LNCaP clone FGC (cell line): ENCODE measurements around the gene SP7.
"Not testable (repeated sequence)": the region's sequence is repeated elsewhere in the genome, so short reads cannot be mapped to it uniquely, and the experiment has no call there.

ENCODE experiments used
- DNase-seq: peaks from one replicate; pipeline ENCODE4 v3.0.0-alpha.2; 2011; ENCODE audit warnings: low read depth
- H3K4me3 ChIP-seq: 2 replicates; pipeline ENCODE4 v1.5.1; 2011; ENCODE audit warnings: mild to moderate bottlenecking, low read depth, low read length, control low read depth
- TF ChIP-seq, protein P1 (sequence below): IDR thresholded peaks from 2 replicates; pipeline ENCODE4 v1.5.1; 2012; ENCODE audit warnings: mild to moderate bottlenecking; ENCODE audit not compliant: control insufficient read depth, insufficient read depth; ENCODE audit errors: extremely low read depth

SP7 gene

DNA sequence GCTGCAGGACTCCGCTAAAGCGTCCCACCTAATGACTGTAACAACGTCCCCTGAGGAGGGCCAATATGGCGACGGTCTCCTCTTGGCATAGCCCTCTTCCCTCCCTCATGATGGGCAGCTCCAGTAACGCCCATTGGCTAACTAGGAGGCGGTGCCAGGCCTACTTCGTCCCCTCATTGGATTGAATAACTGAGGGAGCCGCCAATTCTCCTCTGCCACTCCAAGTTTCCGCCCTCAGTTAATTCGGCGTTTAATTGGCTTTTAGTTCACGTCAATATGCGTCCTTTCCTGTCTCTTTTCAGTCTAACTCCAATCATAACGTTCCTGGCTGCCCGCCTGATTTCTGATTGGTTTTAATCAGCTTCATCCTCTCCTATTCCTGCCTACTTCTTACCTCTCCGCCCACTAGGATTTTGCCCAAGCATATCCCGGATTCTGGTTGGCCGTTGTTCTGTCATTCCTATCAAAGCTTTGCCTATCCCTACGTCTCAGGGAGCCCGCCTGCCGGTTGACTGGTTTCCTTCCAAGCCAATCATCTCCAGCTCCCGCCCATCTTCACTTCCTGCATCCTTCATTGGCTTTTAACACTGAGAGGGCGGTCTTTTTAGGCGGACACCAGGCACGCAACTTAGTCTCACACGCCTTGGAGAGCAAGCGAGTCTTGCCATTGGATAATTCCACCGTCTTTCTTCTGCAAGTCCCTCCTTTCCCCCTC is 43.4 kb upstream of the SP7 start:
- TF ChIP-seq, protein P1, sequence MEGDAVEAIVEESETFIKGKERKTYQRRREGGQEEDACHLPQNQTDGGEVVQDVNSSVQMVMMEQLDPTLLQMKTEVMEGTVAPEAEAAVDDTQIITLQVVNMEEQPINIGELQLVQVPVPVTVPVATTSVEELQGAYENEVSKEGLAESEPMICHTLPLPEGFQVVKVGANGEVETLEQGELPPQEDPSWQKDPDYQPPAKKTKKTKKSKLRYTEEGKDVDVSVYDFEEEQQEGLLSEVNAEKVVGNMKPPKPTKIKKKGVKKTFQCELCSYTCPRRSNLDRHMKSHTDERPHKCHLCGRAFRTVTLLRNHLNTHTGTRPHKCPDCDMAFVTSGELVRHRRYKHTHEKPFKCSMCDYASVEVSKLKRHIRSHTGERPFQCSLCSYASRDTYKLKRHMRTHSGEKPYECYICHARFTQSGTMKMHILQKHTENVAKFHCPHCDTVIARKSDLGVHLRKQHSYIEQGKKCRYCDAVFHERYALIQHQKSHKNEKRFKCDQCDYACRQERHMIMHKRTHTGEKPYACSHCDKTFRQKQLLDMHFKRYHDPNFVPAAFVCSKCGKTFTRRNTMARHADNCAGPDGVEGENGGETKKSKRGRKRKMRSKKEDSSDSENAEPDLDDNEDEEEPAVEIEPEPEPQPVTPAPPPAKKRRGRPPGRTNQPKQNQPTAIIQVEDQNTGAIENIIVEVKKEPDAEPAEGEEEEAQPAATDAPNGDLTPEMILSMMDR, result no peak
- peak overlapping the region; percentile 56 for H3K4me3 ChIP-seq

DNA sequence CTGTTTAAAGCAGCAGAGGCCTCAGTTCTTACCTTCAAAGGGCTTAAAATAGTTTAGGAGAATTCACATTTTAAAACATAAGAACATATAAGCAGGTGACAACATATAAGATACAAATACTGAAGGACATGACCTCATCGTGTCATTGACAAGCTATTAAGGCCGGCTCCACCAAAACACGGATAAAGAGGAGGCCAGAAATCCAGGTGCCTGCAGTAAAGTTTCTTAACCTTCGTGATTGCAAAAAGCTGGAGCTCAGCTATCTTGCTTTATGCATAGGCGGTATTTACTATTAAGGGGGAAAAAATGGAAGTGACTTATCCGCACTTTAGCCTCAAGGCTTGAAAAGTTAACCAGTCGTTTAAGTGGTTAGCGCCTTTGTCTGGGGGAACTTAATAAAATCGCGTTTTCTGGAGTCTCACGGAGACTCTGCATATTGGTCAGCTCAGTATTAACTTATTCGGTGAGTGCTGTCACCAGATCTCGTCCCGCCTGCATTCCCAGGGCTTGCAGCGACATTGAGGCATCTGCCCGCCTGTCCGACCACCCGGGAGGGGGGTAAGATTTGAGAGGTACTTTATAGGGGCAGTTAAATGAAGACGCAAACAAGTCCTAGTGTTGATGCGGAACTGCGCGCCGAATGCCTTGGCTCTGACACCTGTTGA is 42.7 kb upstream of the SP7 start:
- DNase-seq, result no peak
- H3K4me3 ChIP-seq, result peak overlapping the region; percentile 56
- TF ChIP-seq, protein P1, result no peak

More for the DNA sequence above, 43.4 kb upstream of the SP7 start:
- peak; percentile 100 for DNase-seq

DNA sequence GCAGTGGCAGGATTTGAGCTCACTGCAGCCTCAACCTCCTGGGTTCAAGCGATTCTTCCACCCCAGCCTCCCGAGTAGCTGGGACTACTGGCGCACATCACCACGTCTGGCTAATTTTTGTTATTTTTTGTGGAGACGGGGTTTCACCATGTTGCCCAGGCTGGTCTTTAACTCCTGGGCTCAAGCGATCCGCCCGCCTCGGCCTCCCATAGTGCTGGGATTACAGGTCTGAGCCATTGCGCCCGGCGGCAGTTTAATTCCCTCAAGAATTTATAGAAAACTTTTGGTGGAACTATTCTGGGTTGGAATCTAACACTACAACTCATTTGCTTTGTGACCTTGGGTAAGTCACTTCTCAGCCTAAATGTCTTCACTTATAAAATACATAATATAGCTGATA is 42.1 kb upstream of the SP7 start:
- TF ChIP-seq, protein P1, result no peak
- no peak for DNase-seq

DNA sequence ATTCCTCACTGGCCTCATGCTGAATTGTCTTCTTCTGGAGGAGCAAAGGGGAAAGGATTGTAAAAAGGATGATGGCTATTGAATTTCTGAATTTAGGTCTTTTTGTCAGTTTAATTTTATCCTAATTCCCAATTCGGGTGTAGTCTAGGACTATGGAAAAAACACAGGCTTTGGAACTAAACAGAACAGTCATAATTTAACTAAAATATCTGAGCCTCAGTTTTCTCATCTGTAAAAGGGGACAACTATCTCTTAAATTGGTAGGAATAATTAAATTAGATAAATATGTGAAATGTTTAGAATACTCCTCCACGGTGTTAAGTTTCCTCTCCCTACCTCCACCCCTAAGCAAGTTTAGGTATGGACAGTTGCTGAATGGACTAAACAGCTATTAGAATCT is 40.6 kb upstream of the SP7 start:
- TF ChIP-seq, protein P1, result no peak
- no peak for DNase-seq
- no peak overlapping the region for H3K4me3 ChIP-seq

More for the DNA sequence above, 42.1 kb upstream of the SP7 start:
- no peak overlapping the region for H3K4me3 ChIP-seq

DNA sequence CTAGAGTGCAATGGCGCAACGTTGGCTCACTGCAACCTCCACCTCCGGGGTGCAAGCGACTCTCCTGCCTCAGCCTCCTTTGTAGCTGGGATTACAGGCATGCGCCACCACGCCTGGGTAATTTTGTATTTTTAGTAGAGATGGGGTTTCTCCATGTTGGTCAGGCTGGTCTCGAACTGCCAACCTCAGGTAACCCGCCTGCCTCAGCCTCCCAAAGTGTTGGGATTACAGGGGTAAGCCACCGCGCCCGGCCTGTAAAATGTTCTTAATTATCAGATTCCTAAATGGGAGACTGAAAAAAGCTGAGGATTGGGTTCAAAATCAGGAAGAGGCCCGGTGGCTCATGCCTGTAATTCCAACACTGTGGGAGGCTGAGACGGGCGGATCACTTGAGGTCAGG is 38.1 kb upstream of the SP7 start:
- not testable (repeated sequence) for DNase-seq, H3K4me3 ChIP-seq

GRCh38 chr12:53373554-53374133 is 37.5 kb upstream of the SP7 start:
- not testable (repeated sequence) for DNase-seq, H3K4me3 ChIP-seq

GRCh38 chr12:53365245-53365904 is 29.2 kb upstream of the SP7 start:
- no peak for DNase-seq
- TF ChIP-seq, protein P1, result no peak
- H3K4me3 ChIP-seq, result no peak overlapping the region

- not testable (repeated sequence) for H3K4me3 ChIP-seq, DNase-seq
Observed at GRCh38 chr12:53361638-53362037, 25.5 kb upstream of the SP7 start.
